ENCODE results near the gene NPIPA5.
"Not testable (repeated sequence)": the region's sequence is repeated elsewhere in the genome, so short reads cannot be mapped to it uniquely, and the experiment has no call there.

NPIPA5 gene

DNA sequence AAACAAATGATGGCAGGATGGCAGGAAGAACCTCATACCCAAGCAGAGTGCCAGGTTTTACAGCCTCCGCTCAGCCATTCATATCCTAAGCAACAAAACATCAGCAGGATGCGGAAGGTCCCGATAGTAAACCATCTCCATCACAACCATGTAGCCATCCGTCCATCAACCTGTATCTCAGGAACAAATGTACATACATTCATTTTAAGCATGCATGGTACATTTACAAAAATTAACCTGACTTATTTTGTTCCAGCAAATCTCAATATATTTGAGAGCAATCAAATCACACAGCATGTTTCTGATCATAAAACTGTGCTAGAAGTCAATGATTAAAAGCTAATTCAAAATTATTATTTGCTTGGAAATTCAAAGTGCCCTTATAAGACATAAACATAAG is at the start of gene NPIPA5:
TSS of gene NPIPA5 (minus strand) at position 101 of the 400 bp plus-strand sequence. CDS start at position 101, 0 bp downstream.
- not testable (repeated sequence) for DNase-seq

GRCh38 chr16:15427648-15428239 is 49.6 kb upstream of the NPIPA5 start:
- DNase-seq: peak; percentile 83

GRCh38 chr16:15426796-15427195 is 48.7 kb upstream of the NPIPA5 start:
- DNase-seq: no peak

DNA sequence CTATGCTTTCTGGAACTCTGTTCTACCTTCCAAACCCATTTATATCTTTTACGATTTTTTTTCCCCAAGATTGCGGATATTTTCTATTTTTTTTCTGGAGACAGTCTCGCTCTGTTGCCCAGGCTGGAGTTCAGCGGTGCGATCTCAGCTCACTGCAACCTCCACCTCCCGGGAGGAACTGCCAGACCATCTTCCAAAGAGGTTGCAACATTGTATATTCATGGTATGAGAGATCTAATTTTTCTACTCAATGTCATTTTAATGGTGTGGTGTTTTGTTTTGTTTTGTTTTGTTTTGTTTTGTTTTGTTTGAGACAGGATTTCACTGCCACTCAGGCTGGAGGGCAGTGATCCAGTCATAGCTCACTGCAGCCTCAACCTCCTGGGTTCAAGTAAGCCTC is 47.8 kb upstream of the NPIPA5 start:
- no peak for DNase-seq

GRCh38 chr16:15422222-15422621 is 44.1 kb upstream of the NPIPA5 start:
- DNase-seq: no peak

GRCh38 chr16:15421696-15422095 is 43.6 kb upstream of the NPIPA5 start:
- not testable (repeated sequence) for DNase-seq

- no peak for DNase-seq
These were observed 40.1 kb upstream of the NPIPA5 start for GRCh38 chr16:15418206-15418605.

DNA sequence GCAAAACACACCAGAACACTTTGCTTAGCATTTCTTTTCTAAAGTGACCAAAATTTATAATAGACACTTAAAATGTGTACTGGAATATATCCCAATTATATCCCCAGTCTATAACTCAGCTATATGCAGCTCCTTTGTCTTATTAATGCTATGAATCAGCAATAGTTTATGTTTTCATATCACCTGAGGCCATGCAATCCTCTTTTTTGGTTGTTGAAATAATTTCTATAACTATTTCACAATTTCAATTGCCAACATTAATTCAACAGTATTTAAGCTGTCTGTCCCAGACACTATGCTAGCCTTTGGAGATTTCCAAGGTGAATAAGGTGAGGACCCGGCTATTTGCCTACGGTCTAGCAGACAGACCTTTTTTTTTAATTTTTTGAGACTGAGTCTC is 39.1 kb upstream of the NPIPA5 start:
- no peak for DNase-seq

- no peak for DNase-seq
These were observed 37.5 kb upstream of the NPIPA5 start for GRCh38 chr16:15415511-15415985.

GRCh38 chr16:15409476-15409875 is 31.4 kb upstream of the NPIPA5 start:
- DNase-seq: not testable (repeated sequence)

GRCh38 chr16:15407756-15408155 is 29.7 kb upstream of the NPIPA5 start:
- not testable (repeated sequence) for DNase-seq

DNA sequence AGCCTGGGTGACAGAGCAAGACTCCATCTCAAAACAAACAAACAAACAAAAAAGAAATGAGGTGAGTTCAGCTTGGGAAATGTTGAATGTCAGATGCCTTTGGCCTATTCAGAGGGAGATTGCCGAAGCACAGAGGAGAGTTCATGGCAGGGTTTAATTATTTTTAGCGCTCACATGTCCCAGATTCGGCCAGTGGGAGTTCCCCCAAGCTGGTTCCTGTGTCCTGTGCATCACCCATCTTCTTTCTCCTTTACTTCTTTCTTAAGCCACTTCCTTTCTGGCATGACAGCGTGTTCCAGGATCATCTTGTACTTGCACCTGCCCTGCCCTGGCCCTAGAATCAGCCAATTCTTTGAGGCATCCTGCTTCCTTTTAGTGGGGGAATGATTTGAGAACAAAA is 26.7 kb upstream of the NPIPA5 start:
- DNase-seq: no peak

DNA sequence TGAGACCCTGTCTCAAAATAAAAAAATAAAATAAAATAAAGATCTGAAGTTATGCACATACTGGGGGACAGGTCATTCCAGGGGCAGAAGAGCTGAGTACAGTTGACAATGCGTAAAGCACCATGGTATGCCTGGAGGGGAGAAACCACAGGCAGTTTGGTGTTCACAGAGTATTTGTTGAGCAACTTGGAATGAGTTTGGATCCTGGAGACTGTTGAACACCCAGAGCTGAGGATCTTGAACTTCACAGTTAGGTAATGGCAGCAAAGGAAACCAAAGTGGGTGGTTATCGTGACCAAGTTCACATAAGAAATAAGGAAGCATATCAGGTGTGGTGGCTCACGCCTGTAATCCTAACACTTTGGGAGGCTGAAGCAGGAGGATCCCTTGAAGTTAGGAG is 26.0 kb upstream of the NPIPA5 start:
- not testable (repeated sequence) for DNase-seq

DNA sequence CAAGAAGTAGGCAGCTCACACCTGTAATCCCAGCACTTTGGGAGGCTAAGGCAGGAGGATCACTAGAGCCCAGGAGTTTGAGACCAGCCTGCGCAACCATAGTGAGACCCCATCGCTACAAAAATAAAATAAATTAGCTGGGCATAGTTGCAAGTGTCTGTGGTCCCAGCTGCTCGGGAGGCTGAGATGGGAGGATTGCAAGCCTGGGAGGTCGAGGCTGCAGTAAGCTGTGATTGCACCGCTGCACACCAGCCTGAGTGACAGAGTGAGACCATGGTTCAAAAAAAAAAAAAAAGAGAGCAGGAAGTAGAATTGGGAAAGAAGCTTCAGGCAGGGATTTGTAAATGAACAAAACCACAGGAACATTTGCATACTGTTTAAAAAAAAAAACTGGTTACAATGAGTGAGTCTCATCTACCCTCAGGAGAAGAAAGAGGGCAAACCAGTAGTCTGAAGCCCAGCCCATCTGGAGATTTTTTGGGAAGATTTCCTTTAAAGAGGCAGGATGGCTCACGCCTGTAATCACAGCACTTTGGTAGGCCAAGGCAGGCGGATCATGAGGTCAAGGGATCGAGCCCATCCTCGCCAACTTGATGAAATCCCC is 25.4 kb upstream of the NPIPA5 start:
- no peak for DNase-seq

GRCh38 chr16:15401972-15402371 is 23.9 kb upstream of the NPIPA5 start:
- DNase-seq: no peak

DNA sequence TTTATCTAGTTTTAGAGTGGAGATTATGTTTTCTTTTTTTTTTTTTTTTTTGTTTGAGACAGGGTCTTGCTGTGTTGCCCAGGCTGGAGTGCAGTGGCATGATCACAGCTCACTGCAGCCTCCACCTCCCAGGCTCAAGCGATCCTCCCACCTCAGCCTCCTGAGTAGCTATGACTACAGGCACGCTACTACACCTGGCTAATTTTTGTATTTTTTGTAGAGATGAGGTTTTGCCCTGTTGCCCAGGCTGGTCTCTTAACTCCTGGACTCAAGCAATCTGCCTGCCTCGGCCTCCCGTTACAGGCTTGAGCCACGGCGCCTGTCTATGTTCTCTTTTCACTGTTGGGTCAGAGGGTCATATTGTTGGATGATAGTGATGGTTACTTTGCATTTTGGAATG is 22.2 kb upstream of the NPIPA5 start:
- not testable (repeated sequence) for DNase-seq

GRCh38 chr16:15399317-15399716 is 21.2 kb upstream of the NPIPA5 start:
- no peak for DNase-seq

GRCh38 chr16:15398618-15399316 is 20.7 kb upstream of the NPIPA5 start:
- DNase-seq: no peak

GRCh38 chr16:15396948-15397594 is 19.0 kb upstream of the NPIPA5 start:
- no peak for DNase-seq

GRCh38 chr16:15396509-15396829 is 18.4 kb upstream of the NPIPA5 start:
- DNase-seq: not testable (repeated sequence)

DNA sequence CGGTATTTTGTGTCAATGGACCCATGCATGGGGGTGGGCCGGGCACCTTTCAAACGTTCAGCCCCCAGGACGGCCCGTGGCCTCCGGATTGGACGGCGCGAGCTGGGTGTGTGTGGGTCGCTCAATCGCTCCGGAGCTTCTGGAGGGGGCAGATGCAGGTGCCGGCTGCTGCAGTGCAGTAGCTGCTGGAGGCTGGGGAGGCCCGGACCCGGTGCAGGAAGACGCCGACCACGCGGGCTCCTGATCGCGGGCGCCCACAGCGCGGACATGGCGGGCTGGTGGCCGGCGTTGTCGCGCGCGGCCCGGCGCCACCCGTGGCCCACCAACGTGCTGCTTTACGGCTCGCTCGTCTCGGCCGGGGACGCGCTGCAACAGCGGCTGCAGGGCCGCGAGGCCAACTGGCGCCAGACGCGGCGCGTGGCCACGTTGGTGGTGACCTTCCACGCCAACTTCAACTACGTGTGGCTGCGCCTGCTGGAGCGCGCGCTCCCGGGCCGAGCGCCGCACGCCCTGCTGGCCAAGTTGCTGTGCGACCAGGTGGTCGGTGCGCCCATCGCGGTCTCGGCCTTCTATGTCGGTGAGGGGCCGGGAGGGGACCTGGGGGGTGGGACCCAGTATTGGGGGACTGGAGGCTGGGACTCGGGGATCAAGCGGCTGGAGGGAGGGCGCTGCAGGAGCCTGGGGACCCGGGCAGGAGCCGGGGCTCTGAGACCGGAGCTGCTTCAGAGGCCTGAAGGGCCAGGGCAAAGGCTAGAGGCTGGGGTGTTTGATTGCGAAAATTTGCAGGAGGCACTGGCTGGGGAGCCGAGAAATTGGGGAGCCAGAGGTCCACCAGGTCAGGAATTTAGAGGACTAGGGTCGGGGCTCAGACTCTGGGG is 17.8 kb upstream of the NPIPA5 start, which contains the start of gene MPV17L:
TSS of gene MPV17L (plus strand) at position 124 of the 878 bp plus-strand sequence. CDS start at position 268, 144 bp downstream.
- DNase-seq: peak; percentile 42

- not testable (repeated sequence) for DNase-seq
These were observed 14.9 kb upstream of the NPIPA5 start for GRCh38 chr16:15393025-15393424.

DNA sequence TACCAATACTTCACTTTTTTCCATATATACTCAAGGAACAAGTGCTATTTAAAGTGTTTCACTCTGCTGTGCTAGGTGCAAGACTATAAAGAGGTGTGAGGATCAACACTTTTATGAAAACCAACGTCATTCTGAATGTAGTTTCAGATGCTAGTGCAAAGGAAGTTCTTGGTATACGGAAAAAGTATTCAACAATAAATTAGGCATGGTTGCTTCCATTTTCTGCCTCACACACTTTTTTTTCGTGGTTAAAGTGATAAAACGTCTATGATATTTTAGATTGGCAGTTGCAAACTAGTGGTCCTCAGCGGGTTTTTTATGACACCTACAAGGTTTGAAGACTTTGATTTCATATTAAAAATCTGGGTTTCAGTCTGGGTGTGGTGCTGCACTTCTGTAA is 11.8 kb upstream of the NPIPA5 start:
- not testable (repeated sequence) for DNase-seq

All from NCI-H1105 (cell line).